Ecto neural progenitor cell (in vitro differentiated cells): ENCODE results near the gene BAZ2B.
"Not testable (repeated sequence)": the region's sequence is repeated elsewhere in the genome, so short reads cannot be mapped to it uniquely, and the experiment has no call there.

Source experiments
- DNase-seq: peaks from one replicate; pipeline ENCODE4 v3.0.0-alpha.2; 2018; ENCODE audit warnings: low spot score

BAZ2B gene, protein sequence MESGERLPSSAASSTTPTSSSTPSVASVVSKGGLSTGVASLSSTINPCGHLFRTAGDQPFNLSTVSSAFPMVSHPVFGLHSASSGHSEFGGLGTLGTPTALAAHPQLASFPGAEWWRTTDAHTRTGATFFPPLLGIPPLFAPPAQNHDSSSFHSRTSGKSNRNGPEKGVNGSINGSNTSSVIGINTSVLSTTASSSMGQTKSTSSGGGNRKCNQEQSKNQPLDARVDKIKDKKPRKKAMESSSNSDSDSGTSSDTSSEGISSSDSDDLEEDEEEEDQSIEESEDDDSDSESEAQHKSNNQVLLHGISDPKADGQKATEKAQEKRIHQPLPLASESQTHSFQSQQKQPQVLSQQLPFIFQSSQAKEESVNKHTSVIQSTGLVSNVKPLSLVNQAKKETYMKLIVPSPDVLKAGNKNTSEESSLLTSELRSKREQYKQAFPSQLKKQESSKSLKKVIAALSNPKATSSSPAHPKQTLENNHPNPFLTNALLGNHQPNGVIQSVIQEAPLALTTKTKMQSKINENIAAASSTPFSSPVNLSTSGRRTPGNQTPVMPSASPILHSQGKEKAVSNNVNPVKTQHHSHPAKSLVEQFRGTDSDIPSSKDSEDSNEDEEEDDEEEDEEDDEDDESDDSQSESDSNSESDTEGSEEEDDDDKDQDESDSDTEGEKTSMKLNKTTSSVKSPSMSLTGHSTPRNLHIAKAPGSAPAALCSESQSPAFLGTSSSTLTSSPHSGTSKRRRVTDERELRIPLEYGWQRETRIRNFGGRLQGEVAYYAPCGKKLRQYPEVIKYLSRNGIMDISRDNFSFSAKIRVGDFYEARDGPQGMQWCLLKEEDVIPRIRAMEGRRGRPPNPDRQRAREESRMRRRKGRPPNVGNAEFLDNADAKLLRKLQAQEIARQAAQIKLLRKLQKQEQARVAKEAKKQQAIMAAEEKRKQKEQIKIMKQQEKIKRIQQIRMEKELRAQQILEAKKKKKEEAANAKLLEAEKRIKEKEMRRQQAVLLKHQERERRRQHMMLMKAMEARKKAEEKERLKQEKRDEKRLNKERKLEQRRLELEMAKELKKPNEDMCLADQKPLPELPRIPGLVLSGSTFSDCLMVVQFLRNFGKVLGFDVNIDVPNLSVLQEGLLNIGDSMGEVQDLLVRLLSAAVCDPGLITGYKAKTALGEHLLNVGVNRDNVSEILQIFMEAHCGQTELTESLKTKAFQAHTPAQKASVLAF (N-terminal part only)

DNA sequence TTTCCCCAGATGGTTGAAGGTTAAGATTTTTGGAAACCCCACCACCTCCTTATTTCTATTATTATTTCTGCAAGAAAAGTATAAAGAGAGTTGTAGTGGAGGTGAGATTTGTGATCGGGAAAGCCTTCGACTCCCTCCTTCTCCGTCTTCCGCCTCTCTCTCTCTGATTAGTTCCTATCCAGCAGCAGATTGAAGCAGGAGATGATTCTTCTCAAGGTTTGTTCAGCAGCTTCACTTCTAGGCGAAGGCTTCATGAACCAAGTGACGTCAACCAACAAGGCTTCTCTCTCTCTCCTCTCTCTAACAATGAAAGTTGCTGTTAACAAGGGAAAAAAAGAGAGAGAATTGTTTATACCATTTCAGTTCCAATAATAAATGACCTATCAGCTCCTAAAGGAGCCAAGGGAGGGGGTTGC lies at the start of gene BAZ2B:
Gene BAZ2B (minus strand): TSS at position 263 of the 416 bp plus-strand sequence. CDS start 137,829 bp downstream, outside the sequence.
- no peak for DNase-seq

- no peak for DNase-seq
Observed at GRCh38 chr2:159661286-159661685, 44.9 kb upstream of the BAZ2B start.

DNA sequence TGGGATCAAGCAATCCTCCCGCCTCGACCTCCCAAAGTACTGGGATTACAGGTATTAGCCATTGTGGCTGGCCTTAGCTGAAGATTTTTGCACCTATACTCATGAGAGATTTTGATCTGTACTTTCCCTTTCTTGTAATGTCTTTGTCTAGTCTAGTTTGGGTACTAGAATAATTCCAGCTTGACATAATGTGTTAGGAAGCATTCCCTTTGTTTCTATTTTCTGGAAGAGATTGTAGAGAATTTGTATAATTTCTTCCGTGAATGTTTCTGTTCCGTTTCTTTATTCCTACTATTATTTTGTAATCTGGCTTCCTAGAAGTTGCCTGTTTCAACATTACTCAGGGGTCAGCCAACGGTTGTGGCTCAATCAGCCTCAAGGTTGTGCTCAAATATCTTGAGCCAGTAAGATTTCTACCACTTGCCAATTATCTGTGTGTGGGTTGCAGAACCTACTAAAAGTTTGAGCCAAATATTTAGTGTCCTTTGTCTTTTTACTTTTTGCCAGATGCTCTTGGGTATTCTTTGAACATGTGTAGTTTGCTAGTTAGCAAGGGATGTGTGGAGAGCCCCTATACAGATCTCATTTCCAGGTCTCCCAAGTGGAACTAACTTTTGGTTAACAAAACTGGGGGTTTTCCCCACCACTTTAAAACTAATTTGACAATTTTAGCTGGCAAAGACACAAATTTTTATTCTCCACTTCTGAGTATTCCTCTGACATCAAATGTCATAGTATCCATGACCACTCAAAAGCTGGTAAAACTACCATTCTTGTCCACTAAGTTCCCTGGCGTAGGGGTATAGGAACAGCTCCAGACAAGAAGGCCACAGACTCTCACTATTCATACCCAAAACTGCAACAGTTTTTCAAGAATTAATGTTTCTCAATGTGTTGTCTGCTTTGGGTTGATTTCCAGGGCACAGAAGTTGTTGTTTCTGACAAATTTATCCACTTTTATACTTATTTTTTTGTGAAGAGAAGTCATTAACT lies 42.8 kb upstream of the BAZ2B start:
- DNase-seq: no peak

- DNase-seq: no peak
Observed at GRCh38 chr2:159653962-159654361, 37.6 kb upstream of the BAZ2B start.

DNA sequence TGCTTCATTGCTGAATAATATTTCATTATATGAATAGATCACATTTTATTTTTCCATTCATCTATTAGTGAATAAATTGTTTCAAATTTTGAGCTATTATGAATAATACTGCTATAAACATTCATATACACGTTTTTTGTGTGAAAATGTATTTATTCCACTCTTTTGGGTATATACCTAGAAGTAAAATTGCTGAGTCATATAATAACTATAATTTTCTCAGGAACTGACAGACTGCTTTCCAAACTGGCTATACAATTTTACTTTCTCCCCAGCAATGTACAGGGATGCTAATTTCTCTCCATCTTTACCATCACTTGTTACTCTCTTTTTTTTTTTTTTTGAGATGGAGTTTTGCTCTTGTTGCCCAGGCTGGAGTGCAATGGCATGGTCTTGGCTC lies 35.5 kb upstream of the BAZ2B start:
- DNase-seq: no peak

DNA sequence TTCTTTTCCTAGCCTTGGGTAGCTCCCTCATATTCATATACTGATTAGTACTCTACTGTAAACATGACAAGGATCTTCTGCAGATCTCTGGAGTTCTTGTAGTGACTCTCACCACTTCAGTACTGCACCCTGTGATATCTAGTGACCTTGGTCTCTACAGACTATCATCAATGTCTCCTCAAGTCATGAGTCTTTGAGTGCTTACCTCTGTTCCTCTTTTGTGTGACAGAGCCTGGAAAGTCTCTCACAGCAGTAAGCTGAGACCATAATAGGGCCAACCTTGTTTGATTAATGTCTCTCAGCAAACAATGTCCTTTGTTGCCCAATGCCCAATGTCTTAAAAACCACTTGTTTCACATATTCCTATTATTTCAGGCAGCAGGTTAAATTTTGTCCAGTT lies 34.2 kb upstream of the BAZ2B start:
- no peak for DNase-seq

DNA sequence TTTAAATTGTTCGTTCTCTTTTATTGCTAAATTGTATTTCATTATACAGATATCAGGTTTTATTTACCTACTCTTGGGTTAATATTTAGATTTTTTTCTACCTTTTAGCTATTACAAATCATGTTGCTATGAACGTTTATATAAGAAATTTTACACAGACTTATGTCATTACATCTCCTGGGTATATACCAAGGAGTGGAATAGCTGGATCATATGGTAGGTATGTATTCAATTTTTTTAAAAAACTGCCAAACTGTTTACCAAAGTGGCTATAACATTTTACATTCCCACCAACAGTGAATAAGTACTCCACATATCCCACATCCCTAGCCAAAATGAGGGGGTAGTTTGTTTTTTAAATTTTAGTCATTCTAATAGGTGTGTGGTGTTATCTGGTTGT lies 32.3 kb upstream of the BAZ2B start:
- no peak for DNase-seq

GRCh38 chr2:159647667-159648066 lies 31.3 kb upstream of the BAZ2B start:
- no peak for DNase-seq

DNA sequence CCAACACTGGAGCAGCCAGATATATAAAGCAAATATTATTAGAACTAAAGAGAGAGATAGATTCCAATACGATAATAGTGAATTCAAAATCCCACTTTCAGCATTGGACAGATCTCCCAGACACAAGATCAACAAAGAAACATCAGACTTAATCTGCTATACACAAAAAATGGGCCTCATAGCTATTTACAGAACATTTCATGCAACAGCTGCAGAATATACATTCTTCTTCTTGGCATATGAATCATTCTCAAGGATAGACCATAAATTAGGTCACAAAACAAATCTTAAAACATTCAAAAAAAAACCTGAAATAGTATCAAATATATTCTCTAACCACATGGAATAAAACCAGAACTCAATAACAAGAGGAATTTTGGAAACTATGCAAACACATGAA lies 23.8 kb upstream of the BAZ2B start:
- DNase-seq: no peak

- DNase-seq: no peak
Observed at GRCh38 chr2:159639712-159640111, 23.4 kb upstream of the BAZ2B start.

- no peak for DNase-seq
Observed at GRCh38 chr2:159639071-159639470, 22.7 kb upstream of the BAZ2B start.

- DNase-seq: no peak
Observed at GRCh38 chr2:159637988-159638501, 21.7 kb upstream of the BAZ2B start.

DNA sequence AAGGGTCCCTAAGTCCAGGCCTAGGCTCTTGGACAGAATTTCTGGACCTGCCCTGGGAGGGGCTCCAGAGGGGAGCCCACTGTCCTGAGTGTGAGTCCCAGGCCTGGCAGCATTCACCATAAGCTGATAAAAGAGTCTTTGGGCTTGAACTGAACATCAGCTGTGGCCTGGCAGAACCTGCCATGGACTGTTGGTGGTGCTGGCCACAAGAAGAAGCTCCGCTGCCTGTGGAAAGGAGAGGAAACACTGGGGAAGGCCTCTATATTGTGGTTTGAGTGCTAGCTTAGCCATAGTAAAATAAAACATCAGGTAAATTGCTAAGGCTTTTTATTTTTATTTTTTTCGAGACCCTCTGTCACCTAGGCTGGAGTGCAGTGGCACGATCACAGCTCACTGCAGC lies 20.9 kb upstream of the BAZ2B start:
- DNase-seq: no peak

GRCh38 chr2:159635006-159635789 lies 18.9 kb upstream of the BAZ2B start:
- no peak for DNase-seq

GRCh38 chr2:159633219-159633618 lies 16.9 kb upstream of the BAZ2B start:
- DNase-seq: no peak

- DNase-seq: not testable (repeated sequence)
Observed at GRCh38 chr2:159625628-159626027, 9.3 kb upstream of the BAZ2B start.

GRCh38 chr2:159623436-159623835 lies 7.1 kb upstream of the BAZ2B start:
- no peak for DNase-seq

- no peak for DNase-seq
Observed at GRCh38 chr2:159622966-159623365, 6.6 kb upstream of the BAZ2B start.

DNA sequence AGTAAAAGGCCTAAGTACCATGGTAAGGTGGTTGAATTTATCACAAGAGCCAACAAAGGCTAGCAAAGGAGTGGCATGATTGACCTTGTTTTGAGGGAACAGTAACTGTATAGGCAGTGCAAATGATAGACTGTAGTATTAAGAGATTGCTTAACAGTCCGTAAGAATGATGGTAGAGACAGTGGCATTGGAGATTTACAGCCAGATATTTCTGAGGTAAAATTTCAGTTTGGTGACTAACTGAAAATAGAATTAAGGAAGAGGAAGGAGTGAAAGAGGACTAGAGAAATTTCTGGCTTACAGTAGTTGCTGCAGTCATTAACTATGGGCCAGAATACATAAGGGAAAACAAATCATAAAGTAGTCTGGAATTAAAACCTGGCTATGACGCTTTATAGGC lies 4.4 kb upstream of the BAZ2B start:
- no peak for DNase-seq

- DNase-seq: no peak
Observed at GRCh38 chr2:159617646-159618045, 1.3 kb upstream of the BAZ2B start.
